Measurements from ENCODE around the gene POU6F1. TPM values are rescaled to one million over a fixed set of nuclear protein-coding genes. Genes with fewer than 3 reads are reported as not detected.
"Not testable (repeated sequence)": the region's sequence is repeated elsewhere in the genome, so short reads cannot be mapped to it uniquely, and the experiment has no call there.

POU6F1 gene, protein sequence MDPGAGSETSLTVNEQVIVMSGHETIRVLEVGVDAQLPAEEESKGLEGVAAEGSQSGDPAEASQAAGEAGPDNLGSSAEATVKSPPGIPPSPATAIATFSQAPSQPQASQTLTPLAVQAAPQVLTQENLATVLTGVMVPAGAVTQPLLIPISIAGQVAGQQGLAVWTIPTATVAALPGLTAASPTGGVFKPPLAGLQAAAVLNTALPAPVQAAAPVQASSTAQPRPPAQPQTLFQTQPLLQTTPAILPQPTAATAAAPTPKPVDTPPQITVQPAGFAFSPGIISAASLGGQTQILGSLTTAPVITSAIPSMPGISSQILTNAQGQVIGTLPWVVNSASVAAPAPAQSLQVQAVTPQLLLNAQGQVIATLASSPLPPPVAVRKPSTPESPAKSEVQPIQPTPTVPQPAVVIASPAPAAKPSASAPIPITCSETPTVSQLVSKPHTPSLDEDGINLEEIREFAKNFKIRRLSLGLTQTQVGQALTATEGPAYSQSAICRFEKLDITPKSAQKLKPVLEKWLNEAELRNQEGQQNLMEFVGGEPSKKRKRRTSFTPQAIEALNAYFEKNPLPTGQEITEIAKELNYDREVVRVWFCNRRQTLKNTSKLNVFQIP
- 10 to 100 TPM in 1 of 4 donors, 1 to 10 TPM in 3; 7.8 to 11.1 (median 9.1) TPM for polyA plus RNA-seq (ENCODE audit: insufficient read length in 4 of 4)

- peak; percentile 74 to 86 (median 85) for DNase-seq (ENCODE audit: low read depth in 4 of 4, low spot score in 3 of 4)
Observed at GRCh38 chr12:51217968-51218606, at the start of gene POU6F1. Gene POU6F1 (minus strand): TSS chr12:51218062. CDS start chr12:51206836, 11,226 bp downstream.

- DNase-seq (ENCODE audit: low read depth in 4 of 4, low spot score in 3 of 4) = no peak
Observed at GRCh38 chr12:51265024-51265423, 47.2 kb upstream of the POU6F1 start.

DNA sequence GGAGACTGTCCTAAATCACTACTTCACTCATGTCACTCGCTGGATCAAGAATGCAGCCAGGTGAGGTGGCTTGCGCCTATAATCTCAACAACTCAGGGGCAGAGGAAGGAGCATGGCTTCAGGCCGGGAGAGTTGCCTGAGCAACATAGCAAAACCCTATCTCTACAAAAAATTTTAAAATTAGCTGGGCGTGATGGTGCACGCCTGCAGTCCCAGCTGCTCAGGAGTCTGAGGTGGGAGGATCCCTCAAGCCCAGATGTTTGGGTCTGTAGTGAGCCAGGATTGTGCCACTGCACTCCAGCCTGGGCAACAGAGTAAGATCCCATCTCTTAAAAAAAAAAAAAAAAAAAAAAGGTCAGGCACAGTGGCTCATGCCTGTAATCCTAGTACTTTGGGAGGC is 46.4 kb upstream of the POU6F1 start:
- no peak for DNase-seq (ENCODE audit: low read depth in 4 of 4, low spot score in 3 of 4)

DNA sequence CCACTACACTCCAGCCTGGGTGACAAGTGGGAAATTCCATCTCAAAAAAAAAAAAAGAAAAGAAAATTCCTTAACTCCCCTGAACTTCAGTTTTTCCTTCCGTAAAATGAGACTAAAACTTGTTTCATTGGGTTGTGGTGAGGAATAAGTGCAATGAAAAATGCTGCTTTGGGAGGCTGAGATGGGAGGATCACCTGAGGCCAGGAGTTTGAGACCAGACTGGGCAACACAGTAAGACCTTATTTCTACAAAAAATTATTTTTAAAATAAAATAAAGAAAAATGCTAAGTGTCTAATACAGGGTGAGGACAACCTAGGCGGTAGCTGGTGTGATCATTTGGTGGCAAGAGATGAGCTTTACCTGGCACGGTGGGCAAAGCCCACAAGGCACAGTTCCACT is 45.5 kb upstream of the POU6F1 start:
- DNase-seq (ENCODE audit: low read depth in 4 of 4, low spot score in 3 of 4) = no peak

GRCh38 chr12:51262758-51263177 is 44.9 kb upstream of the POU6F1 start:
- DNase-seq (ENCODE audit: low read depth in 4 of 4, low spot score in 3 of 4) = no peak

DNA sequence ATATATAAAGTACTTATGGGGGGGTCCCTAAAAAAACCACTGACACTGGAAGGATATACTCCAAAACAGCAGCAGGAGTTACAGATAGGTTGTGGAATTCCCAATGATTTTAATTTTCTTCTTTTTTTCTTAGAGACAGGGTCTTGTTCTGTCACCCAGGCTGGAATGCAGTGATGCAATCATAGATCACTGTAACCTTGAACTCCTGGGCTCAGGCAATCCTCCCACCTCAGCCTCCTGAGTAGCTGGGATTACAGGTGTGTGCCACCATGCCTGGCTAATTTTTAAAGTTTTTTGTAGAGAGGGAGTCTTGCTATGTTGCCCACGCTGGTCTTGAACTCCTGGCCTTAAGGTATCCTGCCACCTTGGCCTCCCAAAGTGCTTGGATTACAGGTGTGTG is 41.7 kb upstream of the POU6F1 start:
- DNase-seq (ENCODE audit: low read depth in 4 of 4, low spot score in 3 of 4) = not testable (repeated sequence)

- DNase-seq (ENCODE audit: low read depth in 4 of 4, low spot score in 3 of 4) = no peak
Observed at GRCh38 chr12:51254536-51254935, 36.7 kb upstream of the POU6F1 start.

GRCh38 chr12:51253276-51253675 is 35.4 kb upstream of the POU6F1 start:
- DNase-seq (ENCODE audit: low read depth in 4 of 4, low spot score in 3 of 4) = no peak

DNA sequence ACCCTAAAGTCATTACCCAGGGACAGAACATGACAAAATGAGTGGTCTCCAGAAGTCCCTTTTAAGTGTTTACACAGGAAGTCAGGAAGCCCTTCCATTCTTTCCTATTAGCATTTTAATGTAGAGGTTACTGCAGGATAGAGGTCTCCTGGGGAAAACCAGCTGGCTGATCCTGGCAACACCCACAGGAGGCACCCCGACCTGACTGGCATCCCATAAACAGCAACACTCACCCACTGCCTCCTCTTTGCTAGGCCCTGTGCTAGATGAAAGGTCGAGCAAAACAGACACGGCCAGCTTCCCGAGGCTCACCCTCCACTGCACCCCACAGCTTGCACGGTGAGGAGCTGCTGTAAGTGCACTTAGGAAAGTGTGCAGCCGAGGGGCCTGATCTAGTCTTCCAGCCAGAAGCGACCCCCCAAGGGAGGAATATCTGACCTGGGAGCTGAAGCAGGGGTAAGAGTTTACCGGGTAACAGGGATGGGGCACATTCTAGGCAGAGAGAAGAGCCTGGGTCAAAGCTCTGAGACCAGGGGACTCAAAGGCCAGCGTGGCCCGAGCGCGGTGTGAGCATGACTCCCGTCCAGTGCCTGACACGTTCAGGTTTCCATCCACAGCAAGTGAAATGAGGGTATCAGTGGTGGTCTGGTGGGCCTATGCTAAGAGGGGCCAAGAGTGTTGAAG is 29.8 kb upstream of the POU6F1 start:
- no peak for DNase-seq (ENCODE audit: low read depth in 4 of 4, low spot score in 3 of 4)

GRCh38 chr12:51246254-51246853 is 28.5 kb upstream of the POU6F1 start:
- DNase-seq (ENCODE audit: low read depth in 4 of 4, low spot score in 3 of 4) = no peak

- no peak for DNase-seq (ENCODE audit: low read depth in 4 of 4, low spot score in 3 of 4)
Observed at GRCh38 chr12:51245476-51246253, 27.8 kb upstream of the POU6F1 start.

- DNase-seq (ENCODE audit: low read depth in 4 of 4, low spot score in 3 of 4) = no peak
Observed at GRCh38 chr12:51244269-51244668, 26.4 kb upstream of the POU6F1 start.

- no peak for DNase-seq (ENCODE audit: low read depth in 4 of 4, low spot score in 3 of 4)
Observed at GRCh38 chr12:51242876-51243275, 25.0 kb upstream of the POU6F1 start.

DNA sequence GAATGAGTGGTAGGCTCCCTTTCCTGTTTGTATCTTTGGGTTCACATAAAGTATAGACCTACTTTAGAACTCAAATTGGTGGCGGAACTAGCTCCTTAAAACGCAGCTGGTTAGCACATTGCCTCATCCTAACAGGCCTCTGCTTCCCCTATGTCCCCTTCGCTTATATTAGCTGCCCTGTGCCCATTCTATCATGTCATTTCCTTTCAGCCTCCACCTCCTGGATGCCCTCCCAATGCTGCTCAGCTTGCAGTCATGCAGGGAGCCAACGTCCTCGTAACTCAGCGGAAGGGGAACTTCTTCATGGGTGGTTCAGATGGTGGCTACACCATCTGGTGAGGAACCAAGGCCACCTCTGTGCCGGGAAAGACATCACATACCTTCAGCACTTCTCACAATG is 24.3 kb upstream of the POU6F1 start:
- DNase-seq (ENCODE audit: low read depth in 4 of 4, low spot score in 3 of 4) = no peak

GRCh38 chr12:51240971-51241370 is 23.1 kb upstream of the POU6F1 start:
- no peak for DNase-seq (ENCODE audit: low read depth in 4 of 4, low spot score in 3 of 4)

GRCh38 chr12:51238510-51239334 is 20.9 kb upstream of the POU6F1 start, which contains the start of gene DAZAP2:
Gene DAZAP2 (plus strand): TSS chr12:51238826. CDS start chr12:51238908, 82 bp downstream.
- peak; percentile 88 to 92 (median 90) for DNase-seq (ENCODE audit: low read depth in 4 of 4, low spot score in 3 of 4)

DNA sequence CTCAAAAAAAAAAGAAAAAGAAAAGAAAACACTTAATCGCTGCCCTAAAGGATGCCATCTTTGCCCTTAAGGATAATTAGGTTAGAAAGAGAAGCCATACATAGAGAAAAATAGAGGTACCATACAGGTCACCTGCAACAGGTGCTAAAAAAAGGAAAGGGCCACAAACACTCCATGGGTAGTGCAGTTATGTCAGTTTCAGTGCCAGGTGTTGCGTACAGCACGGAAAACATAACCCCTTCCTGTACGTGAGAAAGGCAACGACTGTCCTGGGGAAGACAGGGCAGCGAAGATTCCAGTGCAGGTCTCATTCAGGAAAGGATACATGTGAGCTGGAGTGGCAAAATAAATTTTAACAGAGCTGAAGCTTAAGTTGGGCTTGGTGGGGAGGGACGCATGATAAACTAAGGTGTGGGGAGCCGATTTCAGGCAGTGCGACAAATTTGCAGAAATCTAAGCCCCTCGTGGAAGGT is 20.2 kb upstream of the POU6F1 start:
- DNase-seq (ENCODE audit: low read depth in 4 of 4, low spot score in 3 of 4) = no peak

GRCh38 chr12:51234530-51234929 is 16.7 kb upstream of the POU6F1 start:
- no peak for DNase-seq (ENCODE audit: low read depth in 4 of 4, low spot score in 3 of 4)

- no peak for DNase-seq (ENCODE audit: low read depth in 4 of 4, low spot score in 3 of 4)
Observed at GRCh38 chr12:51232642-51233041, 14.8 kb upstream of the POU6F1 start.
